Subcutaneous adipose tissue (tissue), 4 donors: ENCODE measurements around the gene COLEC11. TPM values are rescaled to one million over a fixed set of nuclear protein-coding genes. Genes with fewer than 3 reads are reported as not detected.

Experiments used
- CTCF ChIP-seq: fragments of 450-650 bp; IDR thresholded peaks from one replicate; pipeline ENCODE4 v1.5.1; 2016; ENCODE audit warnings: low read depth, mild to moderate bottlenecking, control low read depth, antibody characterized with exemption, moderate library complexity
- total RNA-seq, 4 donors: library from RNA; depleted of rRNA; stranded (reverse); fragments of >200 nt; gene quantifications; one replicate each; pipeline ENCODE4 v1.1.0, GENCODE V29; 2016

Gene COLEC11
- total RNA-seq = 1 to 10 TPM; 1.1 to 9.8 (median 2.3) TPM

- TF ChIP-seq CTCF = no peak
These were observed at the start of gene COLEC11 for GRCh38 chr2:3594493-3595281. Gene COLEC11, plus strand, starts transcription at chr2:3595112. Its CDS starts 9,229 bp downstream, at chr2:3604341.

- no peak for TF ChIP-seq CTCF
These were observed 49.0 kb upstream of the COLEC11 start for GRCh38 chr2:3545788-3546478.

GRCh38 chr2:3547915-3548314, 47.0 kb upstream of the COLEC11 start:
- no peak for TF ChIP-seq CTCF

GRCh38 chr2:3553946-3554345, 41.0 kb upstream of the COLEC11 start:
- TF ChIP-seq CTCF = no peak

- TF ChIP-seq CTCF = no peak
These were observed 37.2 kb upstream of the COLEC11 start for GRCh38 chr2:3557639-3558204.

- no peak for TF ChIP-seq CTCF
These were observed 36.5 kb upstream of the COLEC11 start, which contains the start of gene RNASEH1 for GRCh38 chr2:3558205-3559014. Gene RNASEH1, minus strand, starts transcription at chr2:3558333. Its CDS starts 73 bp downstream, at chr2:3558260.
